Occipital lobe (tissue), 2 donors: ENCODE data around the gene MIP. TPM values are rescaled to one million over a fixed set of nuclear protein-coding genes. Genes with fewer than 3 reads are reported as not detected.
"Not testable (repeated sequence)": the region's sequence is repeated elsewhere in the genome, so short reads cannot be mapped to it uniquely, and the experiment has no call there.

Source experiments
- DNase-seq: peaks from one replicate; lab custom pipeline; 2025; lab: John Stamatoyannopoulos, UW
- total RNA-seq: library from RNA; depleted of rRNA; stranded (reverse); fragments of >200 nt; gene quantifications from one replicate; pipeline ENCODE4 v1.2.3, GENCODE V29; 2014

MIP gene
- total RNA-seq, 1 donor from 2014 or later: 0.62 TPM

DNA sequence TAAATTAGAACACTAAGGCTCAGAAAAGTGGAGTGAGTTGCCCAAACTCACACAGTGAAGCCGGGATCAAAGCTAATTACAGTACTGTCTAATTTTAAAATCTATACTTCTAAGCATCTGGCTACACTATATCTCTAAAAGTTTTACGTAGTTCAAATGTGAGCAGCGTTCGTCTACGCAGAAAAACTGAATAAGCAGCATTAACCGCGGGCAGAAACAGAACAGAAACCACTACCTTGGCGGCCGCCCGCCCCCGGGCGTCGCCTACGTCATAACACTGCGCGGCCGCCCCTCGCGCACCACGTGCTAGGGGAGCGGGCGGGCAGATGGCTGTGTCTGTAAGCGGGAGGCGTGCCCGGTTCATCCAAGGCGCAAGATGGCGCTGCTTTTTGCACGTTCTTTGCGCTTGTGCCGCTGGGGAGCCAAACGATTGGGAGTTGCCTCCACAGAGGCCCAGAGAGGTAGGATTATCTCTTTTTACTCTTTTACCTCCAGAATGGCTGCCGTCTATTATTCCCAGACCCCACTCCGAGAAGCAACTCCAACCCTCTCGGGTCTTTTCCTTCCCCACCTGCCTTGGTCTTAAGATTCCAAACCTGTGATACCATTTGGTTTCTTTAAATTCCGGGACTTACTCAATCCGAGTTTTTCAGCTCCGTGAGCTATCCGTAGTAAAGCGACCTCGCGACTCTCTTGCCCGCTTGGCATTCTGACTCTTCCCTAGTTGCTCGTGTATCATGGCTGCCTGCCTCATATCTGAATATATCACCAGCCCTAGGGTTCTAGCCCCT is 14.0 kb upstream of the MIP start, which contains the start of gene SPRYD4:
TSS of gene SPRYD4 (plus strand) at position 363 of the 791 bp plus-strand sequence. CDS start at position 377, 14 bp downstream.
- DNase-seq: peak; percentile 91

DNA sequence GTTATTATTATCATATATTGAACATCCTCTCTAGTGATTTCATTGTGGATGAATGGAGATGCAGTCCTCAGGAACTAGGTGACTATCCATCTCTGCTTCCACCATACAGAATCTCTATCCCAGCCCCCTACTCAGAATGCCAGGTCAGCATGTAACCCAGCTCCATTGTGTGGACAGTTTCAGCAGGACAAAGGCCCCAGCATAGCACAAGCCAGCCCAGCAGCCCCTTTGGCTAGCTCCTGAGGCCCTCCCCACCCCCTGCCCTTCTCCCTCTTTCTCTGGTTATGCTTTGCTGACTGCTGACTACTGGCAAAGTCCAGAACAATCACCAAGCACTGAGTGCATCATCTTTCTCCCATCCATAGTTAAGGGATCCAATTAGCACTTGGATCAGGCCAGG is 8.1 kb upstream of the MIP start:
- DNase-seq: no peak

- DNase-seq: no peak
Observed at GRCh38 chr12:56461235-56462159, 7.0 kb upstream of the MIP start.

- no peak for DNase-seq
Observed at GRCh38 chr12:56457817-56458216, 3.4 kb upstream of the MIP start.

DNA sequence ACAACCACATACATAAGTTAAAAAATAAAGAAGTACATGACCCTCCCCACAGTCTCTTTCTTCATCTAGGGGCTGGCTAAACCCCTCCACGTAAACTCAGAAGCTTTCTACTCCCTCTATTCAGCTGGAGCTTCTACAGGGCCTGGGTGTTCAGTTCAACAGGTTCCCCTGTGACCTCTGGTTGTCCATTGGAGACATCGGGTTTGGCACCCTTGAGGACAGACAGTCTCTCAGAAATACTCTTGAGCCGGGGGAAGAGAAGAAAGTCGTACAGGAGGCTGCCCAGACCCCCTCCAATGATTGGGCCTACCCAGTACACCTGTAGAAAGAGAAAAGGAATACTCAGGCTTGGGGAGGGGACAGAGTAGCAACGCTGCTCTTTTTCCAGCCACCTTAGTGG is 3.3 kb downstream of the MIP start:
- no peak for DNase-seq

GRCh38 chr12:56450241-56450640 is 4.2 kb downstream of the MIP start:
- no peak for DNase-seq

GRCh38 chr12:56449622-56449984 is 4.9 kb downstream of the MIP start:
- no peak for DNase-seq

DNA sequence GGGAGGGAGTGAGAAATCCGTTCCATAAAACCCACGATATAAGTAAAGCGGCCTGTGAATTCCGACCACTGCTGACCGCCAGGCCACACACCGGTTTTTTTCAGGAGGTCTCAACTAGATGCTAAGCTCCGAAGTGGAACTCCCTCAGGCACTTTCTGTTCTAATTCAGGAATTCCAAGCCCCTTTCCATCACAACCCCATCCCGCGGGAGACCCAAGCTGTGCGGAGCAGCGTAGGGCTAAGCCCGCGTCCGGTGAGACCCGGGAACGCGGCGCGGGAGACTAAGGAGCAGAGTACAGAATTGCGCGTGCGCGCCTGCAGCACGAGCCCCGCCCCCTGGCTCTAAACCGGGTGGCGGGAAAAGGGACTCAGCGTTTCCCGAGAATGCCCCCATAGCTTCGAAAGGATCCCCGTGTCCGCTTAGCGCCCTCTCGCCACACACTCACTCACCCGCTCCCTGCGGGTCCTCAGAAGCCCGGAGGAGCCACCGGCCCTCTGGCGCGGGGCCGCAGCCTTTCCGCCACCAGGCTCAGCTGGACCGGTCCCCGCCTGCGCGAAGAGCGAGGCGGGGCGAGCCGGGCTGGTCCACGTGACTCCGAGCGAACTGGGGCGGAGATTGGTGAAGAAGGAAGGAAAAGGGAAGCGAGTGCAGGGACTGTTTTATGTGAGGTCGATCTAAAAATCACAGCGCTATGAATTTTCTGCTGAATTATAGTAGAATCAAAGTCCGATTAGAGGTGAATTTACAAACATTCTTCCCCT is 5.4 kb downstream of the MIP start, which contains the start of gene TIMELESS:
TSS of gene TIMELESS (minus strand) at position 567 of the 762 bp plus-strand sequence. CDS start 15,256 bp downstream, outside the sequence.
- DNase-seq: peak; percentile 94

DNA sequence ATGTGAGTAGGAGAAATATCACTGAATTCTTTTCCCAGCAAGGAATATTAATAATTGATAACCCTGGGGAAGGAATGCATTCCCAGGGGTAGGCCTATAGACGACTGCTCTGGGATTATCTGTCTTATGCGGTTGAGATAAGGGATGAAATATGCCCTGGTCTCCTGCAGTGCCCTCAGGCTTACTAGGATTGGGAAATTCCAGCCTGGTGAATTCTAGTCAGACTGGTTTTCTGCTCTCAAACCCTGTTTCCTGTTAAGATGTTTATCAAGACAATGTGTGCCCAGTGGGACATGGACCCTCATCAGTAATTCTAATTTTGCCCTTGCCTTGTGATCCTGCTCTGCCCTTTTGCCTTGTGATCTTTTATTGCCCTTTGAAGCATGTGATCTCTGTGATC is 11.2 kb downstream of the MIP start:
- DNase-seq: not testable (repeated sequence)

DNA sequence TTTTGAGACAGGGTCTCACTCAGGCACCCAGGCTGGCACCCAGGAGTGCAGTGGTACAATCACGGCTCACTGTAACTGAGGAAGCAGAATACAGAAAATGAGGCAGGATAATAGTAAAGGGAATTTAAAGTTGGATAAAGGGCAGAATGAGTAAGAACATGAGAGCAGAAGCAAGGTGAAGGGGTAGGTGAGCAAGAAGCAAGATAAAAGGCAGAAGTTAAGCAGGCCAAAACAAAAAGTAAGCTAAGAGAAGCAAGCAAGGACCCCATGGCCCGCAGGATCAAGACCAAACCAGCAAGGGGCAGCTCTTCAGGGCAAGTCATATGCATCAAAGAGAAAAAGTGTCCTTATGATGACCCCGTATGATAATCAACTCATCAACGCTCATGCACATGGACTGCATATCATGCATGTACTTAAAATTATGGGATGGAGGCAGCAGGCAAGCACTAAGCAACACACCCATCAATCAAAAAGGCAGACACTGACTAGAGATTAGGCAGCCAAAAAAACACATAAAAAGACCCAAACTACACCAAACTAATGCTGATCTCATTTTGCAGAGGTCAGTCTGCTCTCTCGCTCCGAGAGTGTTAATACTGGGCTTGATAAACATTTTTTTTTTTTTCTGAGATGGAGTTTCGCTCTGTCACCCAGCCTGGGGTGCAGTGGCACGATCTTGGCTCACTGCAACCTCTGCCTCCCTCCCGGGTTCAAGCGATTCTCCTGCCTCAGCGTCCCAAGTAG is 16.9 kb downstream of the MIP start:
- no peak for DNase-seq

- no peak for DNase-seq
Observed at GRCh38 chr12:56434828-56435227, 19.6 kb downstream of the MIP start.

DNA sequence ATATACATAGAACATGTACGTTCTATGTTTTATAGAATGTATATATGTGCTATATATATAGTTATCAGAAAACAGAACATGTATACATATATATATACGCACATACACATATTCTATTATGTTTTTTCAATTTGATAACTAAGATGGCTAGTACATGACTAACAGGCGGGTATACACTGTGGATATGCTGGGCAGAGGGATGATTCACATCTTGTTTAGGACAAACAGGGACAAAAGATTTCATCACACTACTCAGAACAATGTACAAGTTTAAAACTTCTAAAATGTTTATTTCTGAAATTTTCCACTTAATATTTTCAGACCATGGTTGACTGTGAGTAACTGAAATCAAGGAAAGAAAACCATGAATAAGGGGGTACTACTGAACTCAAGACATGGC is 22.6 kb downstream of the MIP start:
- no peak for DNase-seq

DNA sequence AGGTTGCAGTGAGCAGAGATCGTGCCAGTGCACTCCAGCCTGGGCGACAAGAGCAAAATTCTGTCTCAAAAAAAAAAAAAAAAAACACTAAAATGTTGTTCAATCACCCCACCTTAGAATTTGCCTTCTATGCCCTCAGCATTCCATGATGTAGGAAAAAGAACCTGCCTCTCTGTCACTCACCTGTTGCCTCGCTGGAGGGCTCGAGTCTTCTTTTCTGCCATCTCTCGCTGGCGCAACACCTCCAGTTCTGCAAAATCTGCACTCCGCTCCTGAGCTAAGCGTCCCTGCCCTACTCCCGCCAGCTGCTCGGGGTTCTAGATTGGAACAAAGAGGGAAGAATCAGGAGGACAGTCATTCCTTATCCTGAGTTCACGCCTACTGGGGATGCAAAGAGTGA is 23.2 kb downstream of the MIP start:
- DNase-seq: no peak

DNA sequence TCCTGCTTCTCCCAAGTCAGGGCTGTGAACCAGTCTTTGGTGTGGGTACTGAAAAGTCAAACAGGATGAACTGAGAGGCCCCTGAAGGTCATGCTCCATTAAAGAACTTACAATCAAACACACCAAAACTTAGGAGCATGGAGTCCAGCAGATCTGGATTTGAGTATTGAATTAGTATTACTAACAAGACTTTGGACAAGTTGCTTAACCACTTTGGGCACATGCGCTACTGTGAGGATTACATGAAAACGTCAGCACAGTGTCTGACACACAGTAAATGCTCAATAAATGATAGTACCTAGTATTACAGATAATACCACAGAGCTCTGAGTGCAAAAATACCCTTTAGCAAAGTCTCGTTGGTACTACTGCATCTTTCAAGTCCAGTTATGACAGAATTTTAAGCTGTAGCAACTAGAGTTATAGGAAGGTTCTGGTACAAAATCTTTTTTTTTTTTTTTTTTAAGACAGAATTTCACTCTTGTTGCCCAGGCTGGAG is 28.5 kb downstream of the MIP start:
- DNase-seq: no peak

DNA sequence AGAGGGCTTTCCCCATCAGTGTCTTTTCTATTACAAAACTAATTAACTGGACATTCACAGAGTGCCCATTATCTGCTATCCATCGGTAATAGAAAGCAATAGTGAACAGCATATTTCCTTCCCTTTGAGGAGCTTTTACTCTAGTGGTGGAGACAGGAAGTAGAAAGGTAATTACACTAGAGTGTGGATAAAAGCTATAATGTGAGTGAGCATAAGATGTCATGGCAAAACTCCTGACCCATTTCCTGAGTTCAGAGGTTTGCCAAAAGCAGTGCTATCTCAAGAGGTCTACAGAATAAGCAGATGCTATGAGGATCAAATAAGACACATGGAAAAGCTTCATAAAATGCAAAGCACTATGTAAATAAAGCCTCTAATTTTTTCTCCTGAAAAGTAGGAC is 29.3 kb downstream of the MIP start:
- DNase-seq: no peak

DNA sequence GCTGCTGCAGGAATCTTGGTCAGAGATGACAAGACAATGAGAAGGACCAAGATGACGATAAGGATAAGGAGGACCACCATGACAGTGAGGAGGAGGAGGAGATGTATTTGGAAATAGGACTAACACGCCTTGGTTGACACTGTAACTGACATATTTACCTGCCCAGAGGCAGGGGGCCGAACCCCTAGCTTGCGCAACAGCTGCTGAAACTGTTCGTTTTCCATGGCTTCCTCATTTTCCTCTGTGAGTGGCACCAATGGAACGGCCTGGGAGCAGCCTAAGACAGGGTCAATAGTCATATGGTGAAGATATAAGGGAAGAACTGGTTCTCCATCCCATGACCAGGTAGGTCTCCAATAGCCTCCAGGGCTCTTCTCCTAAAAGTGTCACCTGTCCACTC is 34.0 kb downstream of the MIP start:
- no peak for DNase-seq

- no peak for DNase-seq
Observed at GRCh38 chr12:56417739-56418138, 36.7 kb downstream of the MIP start.

DNA sequence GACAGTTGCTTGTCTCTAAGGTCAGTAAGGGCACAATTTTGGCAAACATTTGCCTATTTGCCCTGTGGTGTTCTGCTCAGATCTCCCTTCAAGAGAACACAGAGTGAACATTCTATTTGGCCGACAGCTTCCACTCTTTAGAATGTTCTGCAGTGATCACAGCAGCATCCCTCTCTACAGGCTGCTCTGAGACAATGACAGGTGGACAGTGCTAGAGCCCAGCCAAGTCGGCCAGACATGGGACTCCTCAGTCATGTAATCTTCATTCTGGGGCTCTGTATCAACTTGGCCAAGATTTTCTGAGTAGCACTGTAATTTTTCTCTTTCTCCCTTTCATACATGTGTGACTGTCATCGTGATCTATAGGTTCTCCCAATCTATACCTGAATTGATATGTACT is 40.1 kb downstream of the MIP start:
- no peak for DNase-seq

- no peak for DNase-seq
Observed at GRCh38 chr12:56413392-56413791, 41.1 kb downstream of the MIP start.

GRCh38 chr12:56411781-56412639 is 42.4 kb downstream of the MIP start:
- DNase-seq: no peak
